Thyroid gland (tissue), 4 donors: ENCODE measurements around the gene PLEKHM3. TPM values are rescaled to one million over a fixed set of nuclear protein-coding genes. Genes with fewer than 3 reads are reported as not detected.

Experiments used
- DNase-seq, 2 donors: peaks; one replicate each; pipeline ENCODE4 v3.0.0-alpha.2; 2019
- H3K27ac ChIP-seq, 3 donors: fragments of 200-600 bp; sonication (generic); 1 replicate in 2 of 3; 2 replicates in 1 of 3; pipeline ENCODE4 v1.5.1; 2016 to 2019; ENCODE audit warnings: mild to moderate bottlenecking in 1 of 3, moderate library complexity in 1 of 3
- H3K27me3 ChIP-seq: fragments of 200-600 bp; sonication (generic); one replicate; pipeline ENCODE4 v1.5.1; 2019
- H3K36me3 ChIP-seq, 2 donors: fragments of 200-600 bp; sonication (generic); one replicate each; pipeline ENCODE4 v1.5.1; 2016 to 2019
- H3K4me1 ChIP-seq, 2 donors: fragments of 200-600 bp; sonication (generic); one replicate each; pipeline ENCODE4 v1.5.1; 2017 to 2019
- H3K4me3 ChIP-seq, 3 donors: fragments of 200-600 bp; sonication (generic); replicated peaks in 1 of 3; 1 replicate in 2 of 3; 2 replicates in 1 of 3; pipeline ENCODE4 v1.5.1; 2016; ENCODE audit warnings: mild to moderate bottlenecking in 1 of 3
- H3K9me3 ChIP-seq: fragments of 200-600 bp; sonication (generic); one replicate; pipeline ENCODE4 v1.5.1; 2017
- POLR2A ChIP-seq, 2 donors: fragments of 450-650 bp; IDR thresholded peaks; one replicate each; pipeline ENCODE4 v1.6.1; 2017; ENCODE audit warnings: antibody characterized with exemption in 2 of 2, mild to moderate bottlenecking in 2 of 2, moderate library complexity in 1 of 2
- WGBS, 2 donors: methylation state at CpG; one replicate each; pipeline ENCODE4 v1.1.5; 2017; 5-methylcytosine and 5-hydroxymethylcytosine counted together
- intact Hi-C: fragments of 100-400 bp; cut with DNase I; formaldehyde crosslinking; loops from one replicate; pipeline ENCODE4 v1.15.1; 2023
- total RNA-seq, 4 donors: library from RNA; depleted of rRNA; stranded (reverse); fragments of >200 nt; gene quantifications; one replicate each; pipeline ENCODE4 v1.2.3, GENCODE V29; 2016
- TF ChIP-seq, protein P1 (sequence below), 6 experiments: fragments of 200-600 bp in 3 of 6; fragments of 450-650 bp in 3 of 6; sonication (generic) in 3 of 6; IDR thresholded peaks; one replicate each; pipeline ENCODE4 v1.5.1; 2016 to 2019; ENCODE audit warnings: antibody characterized with exemption in 6 of 6, mild to moderate bottlenecking in 2 of 6, inconsistent platforms in 1 of 6, moderate library complexity in 1 of 6

PLEKHM3 gene
- total RNA-seq, 4 donors from 2014 or later, result 42.2 to 53.0 (median 44.5) TPM

DNA sequence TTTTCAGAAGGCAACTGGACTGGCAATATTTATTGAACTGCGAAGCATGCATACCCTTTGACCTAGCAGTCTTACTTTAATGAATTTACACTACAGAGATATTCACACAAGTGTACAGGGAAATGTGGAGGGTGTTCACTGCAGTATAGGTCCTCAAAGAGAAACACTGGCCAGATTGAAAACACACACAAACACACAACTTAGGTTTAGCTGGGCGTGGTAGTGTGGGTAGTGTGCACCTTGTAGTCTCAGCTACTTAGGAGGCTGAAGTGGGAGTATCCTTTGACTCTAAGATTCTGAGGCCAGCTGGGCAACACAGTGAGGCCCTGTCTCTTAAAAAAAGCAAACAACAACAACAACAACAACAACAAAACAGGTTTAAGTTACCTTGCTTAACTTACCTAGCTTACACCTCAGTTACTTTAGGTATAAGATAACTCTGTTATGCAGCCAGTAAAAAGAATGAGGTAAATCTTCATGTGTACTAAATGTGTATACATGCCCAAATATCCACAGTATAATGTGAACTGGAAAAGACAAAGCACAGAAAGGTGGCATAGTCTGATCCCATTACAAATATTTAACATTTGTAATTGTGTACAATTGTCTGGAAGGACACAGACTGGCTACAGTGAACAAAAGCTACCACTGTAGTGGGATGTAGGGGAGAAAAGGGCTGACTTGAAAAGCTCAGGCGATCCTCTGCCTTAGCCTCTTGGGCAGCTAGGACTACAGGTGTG, 149.7 kb downstream of the PLEKHM3 start:
- Histone ChIP-seq H3K27me3 (no peaks in the 10 kb centered on the region), H3K4me3 (no peak overlapping the region), H3K36me3 (no peaks in the 10 kb centered on the region), H3K27ac (no peak overlapping the region), H3K9me3 (no peaks in the 10 kb centered on the region), H3K4me1 (peaks cover 10 to 24% of the 10 kb centered on the region in 2 donors)
- intact Hi-C loops, result no loop called here
- TF ChIP-seq POLR2A (IDR thresholded peaks at IDR 0.05), result no peak
- TF ChIP-seq, protein P1, sequence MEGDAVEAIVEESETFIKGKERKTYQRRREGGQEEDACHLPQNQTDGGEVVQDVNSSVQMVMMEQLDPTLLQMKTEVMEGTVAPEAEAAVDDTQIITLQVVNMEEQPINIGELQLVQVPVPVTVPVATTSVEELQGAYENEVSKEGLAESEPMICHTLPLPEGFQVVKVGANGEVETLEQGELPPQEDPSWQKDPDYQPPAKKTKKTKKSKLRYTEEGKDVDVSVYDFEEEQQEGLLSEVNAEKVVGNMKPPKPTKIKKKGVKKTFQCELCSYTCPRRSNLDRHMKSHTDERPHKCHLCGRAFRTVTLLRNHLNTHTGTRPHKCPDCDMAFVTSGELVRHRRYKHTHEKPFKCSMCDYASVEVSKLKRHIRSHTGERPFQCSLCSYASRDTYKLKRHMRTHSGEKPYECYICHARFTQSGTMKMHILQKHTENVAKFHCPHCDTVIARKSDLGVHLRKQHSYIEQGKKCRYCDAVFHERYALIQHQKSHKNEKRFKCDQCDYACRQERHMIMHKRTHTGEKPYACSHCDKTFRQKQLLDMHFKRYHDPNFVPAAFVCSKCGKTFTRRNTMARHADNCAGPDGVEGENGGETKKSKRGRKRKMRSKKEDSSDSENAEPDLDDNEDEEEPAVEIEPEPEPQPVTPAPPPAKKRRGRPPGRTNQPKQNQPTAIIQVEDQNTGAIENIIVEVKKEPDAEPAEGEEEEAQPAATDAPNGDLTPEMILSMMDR (IDR thresholded peaks at IDR 0.05), result no peak
- DNase-seq, result no peak
- 98 to 99% methylated on average over 3 of the region's 3 CpGs for WGBS, 2 donors

DNA sequence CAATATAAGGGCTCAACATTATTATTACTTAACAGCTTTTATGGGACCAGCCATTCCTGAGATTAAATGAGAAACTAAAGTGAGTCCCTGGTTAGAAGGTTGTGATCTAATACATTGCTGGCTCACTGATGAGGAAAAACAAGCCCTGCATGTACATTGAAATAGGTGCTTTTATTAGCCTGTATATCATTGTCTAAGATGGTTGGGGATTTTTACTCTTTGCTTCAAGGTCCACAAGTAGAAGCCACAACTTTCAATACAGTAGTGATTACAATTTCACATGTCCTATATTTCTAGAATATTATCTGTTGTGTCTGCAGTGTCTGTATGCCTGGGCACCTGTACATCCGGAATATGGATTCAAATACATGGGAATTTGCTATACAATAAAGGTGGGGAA, 151.5 kb downstream of the PLEKHM3 start:
- no peaks in the 10 kb centered on the region for H3K9me3 ChIP-seq
- H3K4me3 ChIP-seq, result no peak overlapping the region
- no peak for DNase-seq
- no peaks in the 10 kb centered on the region for H3K27me3 ChIP-seq
- TF ChIP-seq, protein P1 (IDR thresholded peaks at IDR 0.05), result no peak
- TF ChIP-seq POLR2A (IDR thresholded peaks at IDR 0.05), result no peak
- intact Hi-C loops, result no loop called here
- H3K27ac ChIP-seq, result no peak overlapping the region
- H3K4me1 ChIP-seq, result peaks cover 0 to 11% of the 10 kb centered on the region in 2 donors
- 100% methylated on average over 1 of the region's 1 CpG for WGBS, 2 donors
- no peaks in the 10 kb centered on the region for H3K36me3 ChIP-seq

DNA sequence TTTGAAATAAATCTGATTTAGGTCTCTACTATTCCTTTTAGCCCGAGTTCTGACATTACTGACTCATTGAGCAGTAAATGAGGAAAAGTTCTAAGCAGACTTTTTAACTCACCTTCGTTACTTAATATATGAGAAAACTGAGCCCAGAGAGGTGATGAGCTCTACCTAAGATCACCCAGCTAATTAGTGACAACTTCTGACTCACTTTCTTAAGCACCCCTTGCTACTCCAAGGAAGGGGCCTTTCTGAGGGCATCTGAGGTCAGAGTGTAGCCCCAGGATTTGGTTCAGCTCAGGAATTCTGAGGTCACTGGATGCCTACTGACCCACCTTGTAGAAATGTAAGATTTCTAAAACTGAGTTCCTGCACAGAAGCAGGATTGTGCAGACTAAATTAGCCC, 153.4 kb downstream of the PLEKHM3 start:
- no peaks in the 10 kb centered on the region for H3K27me3 ChIP-seq
- WGBS, 2 donors, result 94 to 96% methylated on average over 2 of the region's 2 CpGs

DNA sequence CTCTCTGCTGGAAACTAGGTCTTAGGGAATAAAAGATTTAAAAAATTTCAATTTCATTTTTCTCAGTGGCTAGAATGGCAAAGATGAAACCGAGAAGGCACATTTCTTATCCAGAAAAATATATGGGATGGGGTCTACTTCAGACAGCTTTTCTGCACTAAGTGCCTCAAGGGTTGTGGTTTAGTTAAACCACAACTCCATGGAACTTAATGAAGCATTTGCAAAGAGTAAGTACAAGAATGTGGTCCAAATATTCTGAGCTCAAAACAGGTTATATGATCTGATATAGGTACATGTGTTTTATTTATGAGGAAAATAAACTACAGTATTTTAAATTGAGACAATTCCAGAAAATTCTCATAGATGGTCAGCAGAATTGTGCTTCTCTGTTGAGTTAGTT, 153.8 kb downstream of the PLEKHM3 start:
- no peaks in the 10 kb centered on the region for H3K36me3 ChIP-seq
- H3K27ac ChIP-seq, result no peak overlapping the region
- 80 to 82% methylated on average over 1 of the region's 1 CpG for WGBS, 2 donors
- no peaks in the 10 kb centered on the region for H3K27me3 ChIP-seq
- H3K4me1 ChIP-seq, result peaks cover 0 to 6% of the 10 kb centered on the region in 2 donors
- intact Hi-C loops, result no loop called here
- TF ChIP-seq POLR2A (IDR thresholded peaks at IDR 0.05), result no peak
- TF ChIP-seq, protein P1 (IDR thresholded peaks at IDR 0.05), result no peak
- no peak for DNase-seq
- H3K4me3 ChIP-seq, result no peak overlapping the region
- no peaks in the 10 kb centered on the region for H3K9me3 ChIP-seq

More for the DNA sequence above, 153.4 kb downstream of the PLEKHM3 start:
- Histone ChIP-seq H3K4me1 (peaks cover 0 to 5% of the 10 kb centered on the region in 2 donors), H3K27ac (no peak overlapping the region), H3K4me3 (no peak overlapping the region), H3K9me3 (no peaks in the 10 kb centered on the region), H3K36me3 (no peaks in the 10 kb centered on the region)
- no peak for DNase-seq
- TF ChIP-seq, protein P1 (IDR thresholded peaks at IDR 0.05), result no peak
- no peak for TF ChIP-seq POLR2A (IDR thresholded peaks at IDR 0.05)
- intact Hi-C loops, result no loop called here

DNA sequence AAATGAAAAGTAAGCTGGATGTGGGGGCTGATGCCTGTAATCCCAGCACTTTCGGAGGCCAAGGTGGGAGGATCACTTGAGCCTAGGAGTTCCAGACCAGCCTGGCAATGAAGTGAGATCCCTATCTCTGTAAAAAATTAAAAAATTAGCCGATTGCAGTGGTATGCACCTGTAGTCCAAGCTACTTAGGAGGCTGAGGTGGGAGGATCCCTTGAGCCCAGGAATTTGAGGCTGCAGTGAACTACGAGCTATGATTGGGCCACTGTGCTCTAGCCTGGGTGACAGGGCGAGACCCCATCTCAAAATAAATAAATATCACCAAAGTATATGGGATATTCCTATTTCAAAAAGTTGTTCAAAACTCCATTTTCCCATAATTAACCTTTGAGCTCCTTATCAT, 154.5 kb downstream of the PLEKHM3 start:
- no peaks in the 10 kb centered on the region for H3K9me3 ChIP-seq
- DNase-seq, result no peak

More for the DNA sequence above, 154.5 kb downstream of the PLEKHM3 start:
- TF ChIP-seq, protein P1 (IDR thresholded peaks at IDR 0.05), result no peak
- no peak for TF ChIP-seq POLR2A (IDR thresholded peaks at IDR 0.05)
- H3K27me3 ChIP-seq, result no peaks in the 10 kb centered on the region
- WGBS, 2 donors, result 94 to 96% methylated on average over 4 of the region's 4 CpGs
- H3K4me1 ChIP-seq, result peaks cover 0 to 8% of the 10 kb centered on the region in 2 donors
- H3K27ac ChIP-seq, result no peak overlapping the region
- H3K36me3 ChIP-seq, result no peaks in the 10 kb centered on the region
- intact Hi-C loops, result no loop called here
- H3K4me3 ChIP-seq, result no peak overlapping the region
